Immature natural killer cell (primary cell): ENCODE data around the gene RUSC1. TPM values are rescaled to one million over a fixed set of nuclear protein-coding genes. Genes with fewer than 3 reads are reported as not detected.
"Not testable (repeated sequence)": the region's sequence is repeated elsewhere in the genome, so short reads cannot be mapped to it uniquely, and the experiment has no call there.

Experiments used
- DNase-seq, 3 donors: peaks; one replicate each; pipeline ENCODE4 v3.0.0; 2022; ENCODE audit warnings: mixed read lengths in 1 of 3
- H3K27ac Mint-ChIP-seq, 6 donors: one replicate each; pipeline ENCODE4 v1.8.0; 2020; ENCODE audit warnings: mixed read lengths in 6 of 6, mild to moderate bottlenecking in 5 of 6, inconsistent platforms in 4 of 6, moderate library complexity in 3 of 6
- H3K27me3 Mint-ChIP-seq, 3 donors: one replicate each; pipeline ENCODE4 v1.8.0; 2020 to 2021; ENCODE audit warnings: low read depth in 3 of 3, mild to moderate bottlenecking in 3 of 3, mixed read lengths in 3 of 3, moderate library complexity in 3 of 3, inconsistent platforms in 1 of 3
- H3K36me3 Mint-ChIP-seq, 3 donors: one replicate each; pipeline ENCODE4 v1.8.0; 2020; ENCODE audit warnings: mixed read lengths in 3 of 3, inconsistent platforms in 2 of 3, mild to moderate bottlenecking in 2 of 3
- H3K4me1 Mint-ChIP-seq, 2 donors: one replicate each; pipeline ENCODE4 v1.8.0; 2020; ENCODE audit warnings: inconsistent platforms in 2 of 2, mild to moderate bottlenecking in 2 of 2, mixed read lengths in 2 of 2, moderate library complexity in 1 of 2
- H3K4me3 Mint-ChIP-seq, 5 donors: one replicate each; pipeline ENCODE4 v1.8.0; 2020; ENCODE audit warnings: mild to moderate bottlenecking in 5 of 5, mixed read lengths in 5 of 5, inconsistent platforms in 3 of 5, moderate library complexity in 3 of 5
- H3K9me3 Mint-ChIP-seq, 6 donors: one replicate each; pipeline ENCODE4 v1.8.0; 2020; ENCODE audit warnings: mild to moderate bottlenecking in 6 of 6, mixed read lengths in 6 of 6, inconsistent platforms in 4 of 6, moderate library complexity in 3 of 6
- polyA plus RNA-seq, 3 donors: library from polyadenylated mRNA; unstranded; fragments of 300-500 nt; fragmentation: Illumina TruSeq; gene quantifications; one replicate each; pipeline ENCODE4 v1.2.3, GENCODE V29; 2021

RUSC1 gene
- polyA plus RNA-seq, 3 donors from 2014 or later, result 9.2 to 21.3 (median 18.1) TPM

DNA sequence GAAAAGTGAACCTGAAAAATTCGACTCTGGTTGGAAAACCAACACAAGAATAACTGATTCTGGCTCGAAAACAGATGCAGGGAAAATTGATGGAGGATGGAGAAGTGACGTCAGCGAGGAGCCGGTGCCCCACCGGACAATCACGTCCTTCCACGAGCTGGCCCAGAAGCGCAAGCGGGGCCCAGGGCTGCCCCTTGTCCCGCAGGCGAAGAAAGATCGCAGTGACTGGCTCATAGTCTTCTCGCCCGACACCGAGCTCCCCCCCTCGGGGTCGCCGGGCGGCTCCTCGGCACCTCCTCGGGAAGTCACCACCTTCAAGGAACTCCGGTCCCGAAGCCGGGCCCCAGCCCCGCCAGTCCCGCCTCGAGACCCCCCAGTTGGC is 1.9 kb downstream of the RUSC1 start:
- H3K4me1 Mint-ChIP-seq, result peaks cover 24 to 30% of the 10 kb centered on the region in 2 donors
- peaks cover 0 to 8% (median 0%) of the 10 kb centered on the region in 3 donors for H3K36me3 Mint-ChIP-seq
- peak overlapping the region in 1 of 6 donors; percentile 23 for H3K27ac Mint-ChIP-seq
- no peaks in the 10 kb centered on the region for H3K9me3 Mint-ChIP-seq
- DNase-seq, result no peak
- peak overlapping the region; percentile 73 to 87 (median 74) for H3K4me3 Mint-ChIP-seq
- H3K27me3 Mint-ChIP-seq, result peaks cover 0 to 9% (median 5%) of the 10 kb centered on the region in 3 donors

DNA sequence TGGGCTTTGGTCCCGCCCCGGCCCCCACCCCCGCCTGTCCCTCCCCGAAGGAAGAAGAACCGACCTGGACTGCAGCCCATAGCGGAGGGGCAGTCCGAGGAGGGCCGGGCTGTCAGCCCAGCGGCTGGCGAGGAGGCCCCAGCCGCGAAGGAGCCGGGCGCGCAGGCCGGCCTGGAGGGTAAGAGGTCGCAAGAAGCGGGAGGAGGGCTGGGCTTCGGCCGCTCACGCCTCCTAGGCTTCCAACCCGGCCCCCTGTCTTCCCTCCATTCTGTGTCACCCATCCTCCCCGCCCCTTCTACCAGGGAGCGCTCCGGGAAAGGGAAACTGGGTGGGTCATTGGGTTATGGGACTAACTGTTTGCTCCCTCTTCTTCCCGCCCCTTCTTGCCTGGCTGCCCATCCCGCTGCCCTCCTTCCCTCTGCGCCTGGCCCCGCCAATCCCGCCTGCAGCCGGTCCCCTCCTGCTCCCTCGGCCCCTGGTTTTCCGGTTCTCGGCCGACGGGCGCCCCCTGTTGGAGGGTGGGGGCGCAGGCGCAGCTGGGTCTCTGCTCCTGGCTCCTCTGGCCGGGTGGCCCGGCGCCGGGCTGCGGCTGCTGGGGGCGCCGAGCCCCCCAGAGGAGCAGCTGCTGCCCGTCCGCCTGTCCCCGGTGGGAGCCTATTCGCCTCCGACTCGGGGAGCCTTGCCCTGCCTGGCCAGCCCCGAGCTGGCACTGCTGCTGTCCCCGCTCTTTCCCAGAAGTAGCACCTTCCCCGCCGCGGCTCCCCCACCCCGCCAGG is 2.4 kb downstream of the RUSC1 start:
- Mint-ChIP-seq H3K4me1 (peaks cover 24 to 30% of the 10 kb centered on the region in 2 donors), H3K27me3 (peaks cover 0 to 9% (median 5%) of the 10 kb centered on the region in 3 donors), H3K4me3 (peak overlapping the region; percentile 85 to 92 (median 88)), H3K27ac (peak overlapping the region in 5 of 6 donors; percentile 23 to 95 (median 82)), H3K36me3 (peaks cover 0 to 8% (median 0%) of the 10 kb centered on the region in 3 donors), H3K9me3 (no peaks in the 10 kb centered on the region)
- peak; percentile 87 for DNase-seq

- Mint-ChIP-seq H3K9me3 (no peaks in the 10 kb centered on the region), H3K4me1 (peaks cover 24 to 30% of the 10 kb centered on the region in 2 donors), H3K27me3 (peaks cover 0 to 9% (median 5%) of the 10 kb centered on the region in 3 donors), H3K4me3 (peak overlapping the region; percentile 85 to 92 (median 88)), H3K36me3 (peaks cover 0 to 5% (median 0%) of the 10 kb centered on the region in 3 donors), H3K27ac (peak overlapping the region in 5 of 6 donors; percentile 68 to 95 (median 87))
- DNase-seq, result peak; percentile 71 to 78 (median 74)
These were observed 3.0 kb downstream of the RUSC1 start for GRCh38 chr1:155323729-155324036.

DNA sequence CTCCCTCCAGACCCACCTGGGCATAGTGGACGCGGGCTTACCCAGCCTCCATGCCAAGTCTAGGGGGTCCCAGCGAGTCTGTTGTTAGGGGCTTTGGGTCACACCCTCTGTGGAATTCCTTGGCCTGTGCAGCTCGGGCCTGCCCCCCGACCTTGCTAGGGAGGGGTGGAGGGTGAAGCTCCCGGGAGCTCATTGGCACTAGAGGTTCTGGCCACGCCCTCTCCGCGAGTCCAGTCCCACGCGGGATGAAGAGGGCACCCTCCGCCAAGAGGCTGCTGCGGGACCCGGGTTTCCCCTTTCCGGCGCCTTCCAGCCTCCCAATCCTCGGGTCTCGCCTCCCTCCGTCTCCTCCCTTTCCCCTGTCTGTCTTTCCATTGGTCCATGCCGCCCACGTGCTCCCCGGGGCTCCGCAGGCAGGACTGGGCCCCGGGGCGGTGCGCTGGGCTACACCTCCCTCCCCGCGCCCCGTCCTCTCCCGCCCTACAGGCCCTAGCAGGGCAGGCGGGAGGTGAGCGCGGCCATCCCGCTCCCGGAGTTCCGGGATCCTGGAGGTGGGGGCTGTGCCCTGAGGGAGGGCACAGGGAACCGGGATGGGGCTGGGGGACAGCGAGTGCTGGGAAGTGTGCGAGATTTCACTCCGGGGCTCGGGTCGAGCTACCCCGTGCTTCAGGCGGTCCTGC is 3.5 kb downstream of the RUSC1 start:
- H3K4me1 Mint-ChIP-seq, result peaks cover 24 to 30% of the 10 kb centered on the region in 2 donors
- peaks cover 0 to 9% (median 5%) of the 10 kb centered on the region in 3 donors for H3K27me3 Mint-ChIP-seq
- peaks cover 0 to 1% (median 0%) of the 10 kb centered on the region in 3 donors for H3K36me3 Mint-ChIP-seq
- peak overlapping the region; percentile 55 to 95 (median 86) for H3K27ac Mint-ChIP-seq
- peak overlapping the region; percentile 85 to 92 (median 88) for H3K4me3 Mint-ChIP-seq
- peak; percentile 83 to 86 (median 84) for DNase-seq
- H3K9me3 Mint-ChIP-seq, result no peaks in the 10 kb centered on the region

- Mint-ChIP-seq H3K4me1 (peaks cover 21 to 27% of the 10 kb centered on the region in 2 donors), H3K27me3 (peaks cover 0 to 9% (median 5%) of the 10 kb centered on the region in 3 donors), H3K4me3 (peak overlapping the region; percentile 85 to 92 (median 88)), H3K9me3 (no peaks in the 10 kb centered on the region), H3K36me3 (peaks cover 0 to 2% (median 0%) of the 10 kb centered on the region in 3 donors), H3K27ac (peak overlapping the region in 5 of 6 donors; percentile 37 to 79 (median 60))
- peak in 1 of 3 donors; percentile 20 for DNase-seq
These were observed 4.3 kb downstream of the RUSC1 start for GRCh38 chr1:155324717-155325602.

- Mint-ChIP-seq H3K27me3 (peaks cover 0 to 7% (median 5%) of the 10 kb centered on the region in 3 donors), H3K36me3 (peaks cover 0 to 5% (median 1%) of the 10 kb centered on the region in 3 donors), H3K27ac (peak overlapping the region; percentile 51 to 88 (median 68)), H3K4me3 (peak overlapping the region; percentile 42 to 85 (median 65)), H3K9me3 (no peaks in the 10 kb centered on the region), H3K4me1 (peaks cover 15 to 21% of the 10 kb centered on the region in 2 donors)
- no peak for DNase-seq
These were observed 4.9 kb downstream of the RUSC1 start for GRCh38 chr1:155325603-155325893.

- no peak for DNase-seq
- H3K9me3 Mint-ChIP-seq, result no peaks in the 10 kb centered on the region
- H3K4me3 Mint-ChIP-seq, result peak overlapping the region; percentile 42 to 85 (median 65)
- peaks cover 0 to 10% (median 6%) of the 10 kb centered on the region in 3 donors for H3K36me3 Mint-ChIP-seq
- H3K27me3 Mint-ChIP-seq, result peaks cover 0 to 7% (median 5%) of the 10 kb centered on the region in 3 donors
- H3K27ac Mint-ChIP-seq, result peak overlapping the region; percentile 51 to 88 (median 68)
- H3K4me1 Mint-ChIP-seq, result peaks cover 10 to 17% of the 10 kb centered on the region in 2 donors
These were observed 5.4 kb downstream of the RUSC1 start for GRCh38 chr1:155326020-155326526.

GRCh38 chr1:155326631-155327037 is 5.9 kb downstream of the RUSC1 start:
- Mint-ChIP-seq H3K36me3 (peaks cover 0 to 13% (median 8%) of the 10 kb centered on the region in 3 donors), H3K9me3 (no peaks in the 10 kb centered on the region), H3K27me3 (peaks cover 0 to 7% (median 5%) of the 10 kb centered on the region in 3 donors), H3K4me1 (peaks cover 10 to 14% of the 10 kb centered on the region in 2 donors), H3K27ac (peak overlapping the region in 3 of 6 donors; percentile 47 to 78 (median 60)), H3K4me3 (no peak overlapping the region)
- no peak for DNase-seq

GRCh38 chr1:155327981-155328380 is 7.3 kb downstream of the RUSC1 start:
- H3K27ac Mint-ChIP-seq, result peak overlapping the region in 3 of 6 donors; percentile 10 to 57 (median 45)
- peaks cover 0 to 13% (median 8%) of the 10 kb centered on the region in 3 donors for H3K36me3 Mint-ChIP-seq
- peaks cover 0 to 7% (median 5%) of the 10 kb centered on the region in 3 donors for H3K27me3 Mint-ChIP-seq
- no peak for DNase-seq
- H3K9me3 Mint-ChIP-seq, result no peaks in the 10 kb centered on the region
- no peak overlapping the region for H3K4me3 Mint-ChIP-seq
- peaks cover 7 to 10% of the 10 kb centered on the region in 2 donors for H3K4me1 Mint-ChIP-seq

DNA sequence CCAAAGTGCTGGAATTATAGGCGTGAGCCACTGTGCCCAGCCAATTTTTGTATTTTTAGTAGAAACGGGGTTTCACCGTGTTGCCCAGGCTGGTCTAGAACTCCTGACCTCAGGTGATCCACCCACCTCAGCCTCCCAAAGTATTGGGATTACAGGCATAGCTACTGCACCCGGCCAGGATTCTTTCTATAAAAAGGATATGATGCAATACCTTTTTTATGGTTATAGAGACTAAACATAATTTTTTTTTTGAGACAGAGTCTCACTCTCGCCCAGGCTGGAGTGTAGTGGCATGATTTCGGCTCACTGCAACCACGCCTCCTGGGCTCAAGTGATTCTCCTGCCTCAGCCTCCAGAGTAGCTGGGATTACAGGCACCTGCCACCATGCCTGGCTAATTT is 8.2 kb downstream of the RUSC1 start:
- Mint-ChIP-seq H3K27ac (peak overlapping the region in 1 of 6 donors; percentile 46), H3K4me1 (peaks cover 7 to 10% of the 10 kb centered on the region in 2 donors), H3K36me3 (peaks cover 4 to 19% (median 12%) of the 10 kb centered on the region in 3 donors)
- not testable (repeated sequence) for H3K27me3 Mint-ChIP-seq, H3K9me3 Mint-ChIP-seq, DNase-seq, H3K4me3 Mint-ChIP-seq

DNA sequence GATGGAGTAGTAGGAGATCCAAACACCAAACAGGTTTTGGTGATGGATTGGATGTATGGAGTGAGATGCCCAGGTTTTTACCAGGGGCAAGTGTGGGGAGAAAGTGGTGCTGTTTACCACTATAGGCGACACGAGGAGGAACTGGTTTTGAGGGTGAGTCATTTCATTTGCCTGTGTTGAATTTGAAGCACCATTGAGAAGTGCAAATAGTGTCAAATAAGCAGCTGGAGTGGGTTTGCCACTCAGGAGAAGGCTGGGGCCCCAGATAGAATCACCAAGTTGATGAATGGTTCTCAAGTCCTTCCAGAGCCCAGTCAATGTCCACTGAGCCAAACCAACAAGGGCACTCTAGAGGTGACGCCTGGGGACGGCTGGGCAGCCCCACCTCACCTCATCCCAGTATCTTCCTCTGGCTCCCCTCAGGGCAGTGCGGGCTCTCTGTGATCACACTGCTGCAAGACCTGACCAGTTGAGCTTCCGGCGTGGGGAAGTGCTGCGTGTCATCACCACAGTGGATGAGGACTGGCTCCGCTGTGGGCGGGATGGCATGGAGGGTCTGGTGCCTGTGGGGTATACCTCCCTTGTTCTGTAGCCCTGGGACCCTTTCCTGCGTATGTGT is 9.4 kb downstream of the RUSC1 start:
- DNase-seq, result no peak
- Mint-ChIP-seq H3K27me3 (peaks cover 0 to 7% (median 2%) of the 10 kb centered on the region in 3 donors), H3K9me3 (no peaks in the 10 kb centered on the region), H3K27ac (no peak overlapping the region), H3K36me3 (peaks cover 4 to 23% (median 12%) of the 10 kb centered on the region in 3 donors), H3K4me1 (peaks cover 4 to 10% of the 10 kb centered on the region in 2 donors), H3K4me3 (no peak overlapping the region)

DNA sequence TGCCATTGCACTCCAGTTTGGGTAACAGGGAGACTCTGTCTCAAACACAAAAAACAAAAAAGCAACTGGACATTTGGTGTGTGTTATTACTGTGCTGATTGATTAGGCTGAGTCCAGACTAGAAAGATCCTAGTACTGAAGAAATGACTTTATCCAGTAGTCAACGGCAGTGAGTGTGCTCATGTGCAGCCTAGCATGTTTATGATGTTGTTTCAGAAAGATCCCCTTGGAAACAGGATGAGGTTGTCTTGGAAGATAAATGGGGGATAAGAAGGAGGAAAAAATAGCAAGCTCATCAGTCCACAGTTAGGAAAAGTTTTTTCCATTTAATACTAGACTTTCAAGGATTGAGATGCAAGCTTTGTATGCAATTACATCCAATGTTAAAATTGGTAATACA is 14.3 kb downstream of the RUSC1 start:
- Mint-ChIP-seq H3K4me3 (no peak overlapping the region), H3K9me3 (no peaks in the 10 kb centered on the region), H3K27me3 (no peaks in the 10 kb centered on the region), H3K36me3 (peaks cover 19 to 42% (median 21%) of the 10 kb centered on the region in 3 donors), H3K4me1 (no peaks in the 10 kb centered on the region), H3K27ac (peak overlapping the region in 1 of 6 donors; percentile 12)
- no peak for DNase-seq
